GM12878 (cell line): ENCODE data around the gene KLHDC9. TPM values are rescaled to one million over a fixed set of nuclear protein-coding genes. Genes with fewer than 3 reads are reported as not detected.

Experiments
- ATF3 ChIP-seq: IDR thresholded peaks from 2 replicates; pipeline ENCODE4 v1.6.1; 2011; ENCODE audit warnings: low read depth, mild to moderate bottlenecking, low read length, moderate library complexity, borderline replicate concordance; ENCODE audit errors: extremely low read depth
- BCL11A ChIP-seq: IDR thresholded peaks from 2 replicates; pipeline ENCODE4 v1.6.1; 2011; ENCODE audit warnings: low read depth, low read length
- ETV6 ChIP-seq, 2 experiments: fragments of 450-650 bp in 1 of 2; IDR thresholded peaks in 1 of 2; conservative IDR thresholded peaks in 1 of 2; 2 replicates each; pipeline ENCODE4 v1.6.1; 2014; ENCODE audit warnings: antibody characterized with exemption in 1 of 2, borderline replicate concordance in 1 of 2, low read depth in 1 of 2, mild to moderate bottlenecking in 1 of 2, moderate library complexity in 1 of 2
- FOXM1 ChIP-seq: IDR thresholded peaks from 2 replicates; pipeline ENCODE4 v1.6.1; 2012; ENCODE audit warnings: low read depth, mild to moderate bottlenecking, inconsistent platforms, low read length, moderate library complexity
- HDAC6 ChIP-seq: fragments of 200-600 bp; sonication (generic); IDR thresholded peaks from one replicate; pipeline ENCODE4 v1.8.0; 2017; ENCODE audit warnings: antibody characterized with exemption; ENCODE audit not compliant: unreplicated experiment
- HDGF ChIP-seq: fragments of 450-650 bp; IDR thresholded peaks from 2 replicates; pipeline ENCODE4 v1.6.1; 2016; ENCODE audit warnings: antibody characterized with exemption
- IKZF2 ChIP-seq, 2 experiments: fragments of 450-650 bp; IDR thresholded peaks; 2 replicates each; pipeline ENCODE4 v1.6.1; 2017; ENCODE audit warnings: mild to moderate bottlenecking in 2 of 2, moderate library complexity in 2 of 2
- IRF3 ChIP-seq: fragments of 450-650 bp; IDR thresholded peaks from 2 replicates; pipeline ENCODE4 v1.6.1; 2014; ENCODE audit warnings: mild to moderate bottlenecking
- JUND ChIP-seq: IDR thresholded peaks from 2 replicates; pipeline ENCODE4 v1.6.1; 2012; ENCODE audit warnings: low read depth, mild to moderate bottlenecking, low read length, improper control_type of control experiment, moderate library complexity
- MAX ChIP-seq: IDR thresholded peaks from 2 replicates; pipeline ENCODE4 v1.6.1; 2012; ENCODE audit warnings: low read depth, low read length, improper control_type of control experiment
- MTA3 ChIP-seq: IDR thresholded peaks from 2 replicates; pipeline ENCODE4 v1.6.1; 2012; ENCODE audit warnings: low read length, inconsistent platforms, borderline replicate concordance
- PAX5 ChIP-seq: IDR thresholded peaks from 2 replicates; pipeline ENCODE4 v1.6.1; 2011; ENCODE audit warnings: low read depth, low read length, borderline replicate concordance
- POLR2A ChIP-seq: IDR thresholded peaks from 2 replicates; pipeline ENCODE4 v1.6.1; 2011; ENCODE audit warnings: low read depth, mild to moderate bottlenecking, low read length
- RBBP5 ChIP-seq: fragments of 200-600 bp; sonication (generic); conservative IDR thresholded peaks from 2 replicates; pipeline ENCODE4 v1.6.1; 2016
- RFX5 ChIP-seq: IDR thresholded peaks from 2 replicates; pipeline ENCODE4 v1.6.1; 2011; ENCODE audit warnings: low read depth, low read length, improper control_type of control experiment
- SMC3 ChIP-seq: IDR thresholded peaks from 2 replicates; pipeline ENCODE4 v1.6.1; 2011; ENCODE audit warnings: low read length, improper control_type of control experiment, borderline replicate concordance
- USF1 ChIP-seq: IDR thresholded peaks from 2 replicates; pipeline ENCODE4 v1.6.1; 2011; ENCODE audit warnings: borderline replicate concordance, low read depth, mild to moderate bottlenecking, moderate library complexity, mixed read lengths, low read length; ENCODE audit not compliant: insufficient read depth; ENCODE audit errors: extremely low read length
- ZBTB40 ChIP-seq: fragments of 450-650 bp; IDR thresholded peaks from 2 replicates; pipeline ENCODE4 v1.6.1; 2016; ENCODE audit warnings: mild to moderate bottlenecking, moderate library complexity, borderline replicate concordance
- polyA plus RNA-seq, 11 experiments: library from polyadenylated mRNA; depleted of rRNA in 4 of 11; unstranded in 6 of 11; stranded (reverse) in 5 of 11; fragments of >200 nt; fragmentation: Nextera tagmentation in 4 of 11; fragmentation: Illumina TruSeq in 1 of 11; extraction: Ambion mirVana in 4 of 11; extraction: Trizol in 1 of 11; gene quantifications; 1 replicate in 1 of 11; 2 replicates in 10 of 11; pipeline versions ENCODE4 v1.2.1 to v1.2.3, GENCODE V29; 2011 to 2016; ENCODE audit warnings: inconsistent platforms in 2 of 11, missing spikeins in 2 of 11, low read depth in 1 of 11
- total RNA-seq, 4 experiments: library from RNA; depleted of rRNA in 3 of 4; stranded (reverse); fragments of >200 nt in 3 of 4; fragmentation: Illumina TruSeq in 1 of 4; extraction: Trizol in 1 of 4; gene quantifications; 2 replicates each; pipeline versions ENCODE4 v1.2.1 to v1.2.3, GENCODE V29; 2013 to 2021

KLHDC9 gene
- total and polyA plus RNA-seq, 10 of the 15 experiments (the other 5 are each of a cell fraction or from before 2014, with no cell fraction given) = 0.66 to 4.9 (median 2.6) TPM

GRCh38 chr1:161068306-161069234 is 29.6 kb upstream of the KLHDC9 start (continued):
- TF ChIP-seq BCL11A = no peak
- no peak for TF ChIP-seq JUND
- TF ChIP-seq PAX5 = peak; percentile 19; the same call in 1 of the 2 replicates
- peak; percentile 57; the same call in 1 of the 2 replicates for TF ChIP-seq POLR2A
- TF ChIP-seq RFX5 = no peak
- TF ChIP-seq FOXM1 = no peak
- no peak for TF ChIP-seq MAX
- TF ChIP-seq ATF3 = no peak
- TF ChIP-seq IRF3 = no peak; the same call in 1 of the 2 replicates
- TF ChIP-seq HDGF = peak; percentile 93
- TF ChIP-seq ZBTB40 = peak; percentile 66; the same call in 1 of the 2 replicates
- TF ChIP-seq USF1 = no peak
- TF ChIP-seq SMC3 = no peak
- 0 out of 4 replicates have a peak, but pooled peaks of 1 of the 2 experiments have one; percentile 25 for TF ChIP-seq ETV6 (conservative IDR thresholded peaks at IDR 0.05 in 1 of 2, IDR thresholded peaks at IDR 0.05 in 1 of 2; ENCODE audit: borderline replicate concordance in 1 of 2, low read depth in 1 of 2)
- TF ChIP-seq MTA3 = peak; percentile 88; the same call in 1 of the 2 replicates
- TF ChIP-seq IKZF2 (IDR thresholded peaks at IDR 0.05) = peak; percentile 49 to 71; a peak in 3 of 4 replicates
- TF ChIP-seq RBBP5 = no peak
- TF ChIP-seq HDAC6 = no peak
